Hair follicle dermal papilla cell (primary cell): ENCODE data around the gene ABITRAM. TPM values are rescaled to one million over a fixed set of nuclear protein-coding genes. Genes with fewer than 3 reads are reported as not detected.

Source experiments
- total RNA-seq: library from RNA; depleted of rRNA; stranded (reverse); fragments of >200 nt; gene quantifications from 2 replicates; pipeline ENCODE4 v1.2.3, GENCODE V29; 2012

The ABITRAM gene
- total RNA-seq, result 5.6 and 7.1 TPM in 2 replicates

GRCh38 chr9:108934323-108934893, at the start of gene ABITRAM:
ABITRAM (plus strand) TSS chr9:108934400; CDS start chr9:108934487, 87 bp downstream.

GRCh38 chr9:108933718-108934322, 380 bp upstream of the ABITRAM start, which contains the start of gene ELP1:
ELP1 (minus strand) TSS chr9:108934124; CDS start chr9:108931146, 2,978 bp downstream.

Other genes starting within 250 kb of the ABITRAM start
- gene ACTL7B, start 78.4 kb upstream of the ABITRAM start, total RNA-seq, result under 0.01 TPM in 1 of 2 replicates, not detected in the other
- not detected in 2 replicates for gene ACTL7A, start 72.1 kb upstream of the ABITRAM start, total RNA-seq
- 19.6 and 28.2 TPM in 2 replicates for gene ELP1, start 276 bp upstream of the ABITRAM start, total RNA-seq
- gene CTNNAL1, start 79.1 kb downstream of the ABITRAM start, total RNA-seq, result 108 and 143 TPM in 2 replicates
- gene TMEM245, start 185.5 kb downstream of the ABITRAM start, total RNA-seq, result 48.7 and 51.9 TPM in 2 replicates
- gene FRRS1L, start 232.8 kb downstream of the ABITRAM start, total RNA-seq, result 1.9 and 4.5 TPM in 2 replicates